GM19438 (cell line): ENCODE measurements around the gene RBM20.

ENCODE experiments used
- ATAC-seq: cut with Tn5 transposase; IDR thresholded peaks from one replicate; pipeline ENCODE4 v1.9.1; 2021; ENCODE audit warnings: low read depth; ENCODE audit not compliant: unreplicated experiment

The RBM20 gene

GRCh38 chr10:110843796-110844616 is 199.9 kb downstream of the RBM20 start:
- no peak for ATAC-seq

- no peak for ATAC-seq
These were observed 200.4 kb downstream of the RBM20 start for GRCh38 chr10:110844617-110844881.

- no peak for ATAC-seq
These were observed 201.1 kb downstream of the RBM20 start for GRCh38 chr10:110845192-110845755.

GRCh38 chr10:110845756-110846620 is 201.9 kb downstream of the RBM20 start:
- no peak for ATAC-seq

- ATAC-seq, result no peak
These were observed 203.2 kb downstream of the RBM20 start for GRCh38 chr10:110847374-110847773.

GRCh38 chr10:110848106-110848505 is 204.0 kb downstream of the RBM20 start:
- ATAC-seq, result no peak

GRCh38 chr10:110850099-110850498 is 206.0 kb downstream of the RBM20 start:
- ATAC-seq, result no peak

GRCh38 chr10:110851020-110851612 is 207.0 kb downstream of the RBM20 start:
- ATAC-seq, result no peak

- no peak for ATAC-seq
These were observed 208.2 kb downstream of the RBM20 start for GRCh38 chr10:110852255-110852896.

GRCh38 chr10:110852947-110853346 is 208.8 kb downstream of the RBM20 start:
- ATAC-seq, result no peak

- ATAC-seq, result no peak
These were observed 209.9 kb downstream of the RBM20 start for GRCh38 chr10:110853921-110854605.

- ATAC-seq, result peak; percentile 38
These were observed 213.4 kb downstream of the RBM20 start for GRCh38 chr10:110857265-110858171.

- no peak for ATAC-seq
These were observed 214.3 kb downstream of the RBM20 start for GRCh38 chr10:110858297-110858934.

- ATAC-seq, result no peak
These were observed 215.3 kb downstream of the RBM20 start for GRCh38 chr10:110859206-110859972.

- no peak for ATAC-seq
These were observed 215.8 kb downstream of the RBM20 start for GRCh38 chr10:110859973-110860376.

GRCh38 chr10:110860576-110861241 is 216.6 kb downstream of the RBM20 start:
- ATAC-seq, result peak; percentile 44

- no peak for ATAC-seq
These were observed 217.3 kb downstream of the RBM20 start for GRCh38 chr10:110861476-110861875.
